Activated CD8-positive, alpha-beta memory T cell treated with anti-CD3 and anti-CD28 coated beads, Interleukin-2, amount 50 U/mL, for 24 hours (primary cell): ENCODE results near the gene LENG1.
"Not testable (repeated sequence)": the region's sequence is repeated elsewhere in the genome, so short reads cannot be mapped to it uniquely, and the experiment has no call there.

ENCODE experiments used
- DNase-seq: peaks from one replicate; pipeline ENCODE4 v3.0.0-alpha.2; 2020; ENCODE audit errors: extremely low read depth

The LENG1 gene

DNA sequence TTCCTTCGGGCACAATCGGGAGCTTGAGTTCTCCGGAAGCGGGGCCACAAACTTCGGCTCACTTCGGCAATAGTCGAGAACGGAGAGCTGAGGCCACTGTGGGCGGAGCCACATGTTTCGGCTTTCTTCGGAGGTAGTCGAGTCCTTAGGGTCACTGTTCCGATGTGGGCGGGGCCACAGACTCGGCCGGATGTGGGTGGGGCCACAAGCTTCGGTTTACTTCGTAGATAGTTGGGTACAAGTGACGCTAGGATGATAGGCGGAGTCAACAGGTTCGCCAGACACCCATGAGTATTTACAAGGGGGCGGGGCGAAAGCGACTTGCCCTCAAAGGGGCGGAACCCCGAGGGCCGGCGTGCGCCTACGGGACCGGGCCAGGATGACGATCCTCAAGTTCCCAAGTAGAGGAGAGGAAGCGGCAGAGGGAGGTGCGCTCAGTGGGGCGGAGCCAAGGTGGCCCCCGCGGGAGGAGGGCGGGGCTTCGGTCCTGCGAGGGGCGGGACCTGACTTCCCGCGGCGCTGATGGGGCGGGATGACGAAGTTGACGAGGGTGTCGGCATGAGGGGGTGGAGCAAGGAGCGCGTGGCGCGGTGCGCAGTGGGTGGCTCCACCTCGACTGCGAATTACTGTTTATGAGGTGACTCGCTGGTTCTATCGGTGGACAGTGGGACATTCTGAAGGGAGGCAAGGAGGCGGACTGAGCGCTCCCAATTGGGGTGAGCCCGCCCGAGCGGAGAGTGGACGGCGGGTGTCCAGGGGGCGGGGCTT lies 30.4 kb upstream of the LENG1 start:
- peak; percentile 100 for DNase-seq

GRCh38 chr19:54189145-54189734 lies 29.7 kb upstream of the LENG1 start, which contains the start of gene MBOAT7:
MBOAT7 (minus strand) TSS chr19:54189580; CDS start chr19:54188508, 1,072 bp downstream.
- no peak for DNase-seq

DNA sequence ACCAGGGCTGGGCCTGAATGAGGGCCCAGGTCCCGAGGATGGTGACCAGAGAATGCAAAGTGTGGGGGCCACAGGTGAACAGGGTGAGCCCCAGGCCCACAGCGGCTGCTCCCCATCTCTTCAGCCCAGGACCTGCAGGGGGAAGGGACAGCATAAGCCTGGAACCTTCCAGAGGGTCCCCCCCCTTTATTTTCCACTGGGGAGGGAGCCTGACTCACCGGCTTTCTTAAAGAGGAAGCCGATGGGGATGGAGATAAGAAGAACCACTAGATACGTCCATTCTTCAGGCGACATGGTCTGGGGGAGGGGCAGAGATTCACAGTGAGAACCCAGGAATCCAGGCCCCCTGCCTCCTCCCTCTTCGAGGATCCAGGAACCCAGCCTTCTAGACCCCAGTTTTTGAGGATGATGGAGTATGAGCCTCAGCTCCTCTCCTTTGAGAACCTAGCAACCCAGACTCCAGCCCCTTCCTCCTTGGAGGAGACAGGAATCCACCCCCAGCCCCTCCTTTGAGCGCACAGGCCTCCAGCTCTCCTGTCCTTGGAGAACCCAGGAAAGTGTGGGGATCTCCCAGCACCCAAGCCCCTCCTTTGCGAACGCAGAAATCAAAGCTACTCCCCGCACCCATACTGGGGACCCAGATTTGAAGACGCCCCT lies 28.8 kb upstream of the LENG1 start:
- DNase-seq = no peak

DNA sequence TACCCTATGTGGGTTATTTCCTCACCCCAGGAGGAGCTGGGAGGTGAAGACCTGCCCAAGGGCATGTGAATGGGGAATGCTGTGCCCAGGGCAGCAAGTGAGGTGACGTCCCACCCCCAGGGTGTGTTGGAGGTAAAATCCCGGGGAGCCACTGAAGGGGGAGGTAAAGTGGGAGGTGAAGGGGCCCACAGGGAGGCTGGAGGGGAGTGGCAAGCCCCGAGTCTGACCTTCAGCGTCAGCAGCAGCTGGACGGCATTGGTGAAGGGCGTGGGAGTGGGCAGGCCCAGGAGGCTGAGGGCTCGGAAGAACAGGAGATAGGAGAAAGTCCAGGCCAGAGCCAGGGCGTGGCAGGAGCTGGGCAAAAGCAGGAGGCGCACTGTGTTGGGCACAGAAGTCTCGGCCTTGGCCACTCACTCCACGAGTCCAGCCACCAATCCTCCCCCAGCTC lies 27.4 kb upstream of the LENG1 start:
- no peak for DNase-seq

DNA sequence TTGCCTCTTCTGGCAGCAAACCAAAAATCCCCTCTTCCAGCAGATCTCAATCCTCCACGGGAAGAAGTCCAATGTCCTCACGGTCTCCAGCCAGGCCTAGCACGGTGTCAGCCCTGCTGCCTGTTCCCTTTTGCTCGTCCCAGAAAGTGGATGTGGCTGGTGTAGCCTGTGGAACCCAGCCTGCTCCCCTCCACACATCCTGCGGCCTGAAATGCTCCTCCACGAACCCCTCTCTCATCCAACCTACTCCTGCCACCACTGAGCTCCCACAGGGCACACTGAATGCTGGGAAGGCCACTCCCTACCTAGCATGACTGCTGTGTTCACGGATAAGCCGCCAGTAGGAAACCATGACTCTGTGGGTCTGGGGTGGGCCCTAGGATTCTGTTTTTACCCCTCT lies 26.8 kb upstream of the LENG1 start:
- DNase-seq = no peak

DNA sequence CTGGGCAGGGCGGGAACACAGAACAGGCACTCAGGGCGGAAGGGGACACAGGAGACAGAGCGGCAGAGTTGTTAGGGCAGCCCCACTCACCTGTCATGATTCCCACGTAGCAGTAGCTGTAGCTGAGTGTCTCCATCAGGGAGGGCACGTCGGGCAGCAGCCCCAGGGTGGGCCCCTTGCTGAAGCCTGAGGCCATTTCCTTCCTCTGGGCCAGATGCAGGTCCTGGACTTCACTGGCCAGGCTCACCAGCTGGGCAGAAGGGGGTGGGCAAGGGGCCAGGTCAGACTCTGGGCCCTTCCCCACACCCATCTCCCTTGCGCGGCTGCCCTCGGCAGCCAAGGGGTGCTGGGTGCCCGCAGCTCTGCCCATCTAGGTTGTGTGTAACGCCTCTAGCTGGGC lies 23.9 kb upstream of the LENG1 start:
- no peak for DNase-seq

- DNase-seq = not testable (repeated sequence)
Measured at GRCh38 chr19:54181894-54182293, 22.4 kb upstream of the LENG1 start.

DNA sequence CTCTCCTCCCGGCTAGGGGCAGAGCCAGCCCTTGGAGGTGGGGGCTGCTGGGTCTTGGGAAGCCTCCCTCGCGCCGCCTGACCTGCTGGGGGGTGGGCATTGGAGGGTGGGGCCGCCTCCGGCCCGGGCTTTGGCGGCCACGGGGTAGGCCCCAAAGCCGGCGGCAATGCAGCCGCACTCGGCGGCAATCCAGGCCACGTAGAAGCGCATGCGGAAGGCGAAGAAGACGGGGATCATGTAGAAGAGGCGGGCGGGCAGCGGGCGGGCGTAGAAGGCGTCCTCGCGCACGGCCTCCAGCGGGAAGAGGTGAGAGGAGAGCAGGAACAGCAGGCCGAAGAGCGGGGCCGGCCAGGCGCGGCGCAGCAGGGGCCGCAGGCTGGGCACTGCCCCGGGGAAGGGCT lies 21.2 kb upstream of the LENG1 start:
- no peak for DNase-seq

- DNase-seq = no peak
Measured at GRCh38 chr19:54179921-54180461, 20.5 kb upstream of the LENG1 start.

DNA sequence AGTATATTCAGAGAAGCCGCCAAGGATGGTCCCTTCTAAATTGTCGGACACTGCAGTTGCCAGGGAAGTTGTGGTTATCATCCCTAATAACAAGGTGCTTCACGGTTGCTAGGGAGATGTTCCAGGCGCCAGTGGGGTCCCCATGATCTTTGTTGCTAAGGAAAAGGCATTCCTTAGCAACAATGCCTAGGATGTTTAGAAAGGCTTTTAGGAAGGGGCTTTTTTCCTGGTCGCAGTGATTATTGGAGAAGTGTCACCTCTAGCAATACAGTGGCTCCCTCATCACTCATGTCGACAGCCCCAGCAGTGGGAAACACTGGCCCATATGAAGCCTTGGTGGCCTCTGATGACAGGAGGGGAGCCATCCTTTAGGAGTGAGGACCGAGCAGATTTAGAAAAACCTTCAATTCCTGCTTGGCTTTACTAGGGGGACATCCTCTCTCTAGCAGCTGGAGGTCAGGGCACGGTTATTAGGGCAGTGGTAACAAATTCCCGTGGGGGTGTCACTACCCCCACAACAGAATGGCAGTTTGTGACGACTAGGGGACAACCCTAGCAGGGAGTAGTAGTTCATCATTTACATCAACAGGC lies 19.8 kb upstream of the LENG1 start:
- no peak for DNase-seq

DNA sequence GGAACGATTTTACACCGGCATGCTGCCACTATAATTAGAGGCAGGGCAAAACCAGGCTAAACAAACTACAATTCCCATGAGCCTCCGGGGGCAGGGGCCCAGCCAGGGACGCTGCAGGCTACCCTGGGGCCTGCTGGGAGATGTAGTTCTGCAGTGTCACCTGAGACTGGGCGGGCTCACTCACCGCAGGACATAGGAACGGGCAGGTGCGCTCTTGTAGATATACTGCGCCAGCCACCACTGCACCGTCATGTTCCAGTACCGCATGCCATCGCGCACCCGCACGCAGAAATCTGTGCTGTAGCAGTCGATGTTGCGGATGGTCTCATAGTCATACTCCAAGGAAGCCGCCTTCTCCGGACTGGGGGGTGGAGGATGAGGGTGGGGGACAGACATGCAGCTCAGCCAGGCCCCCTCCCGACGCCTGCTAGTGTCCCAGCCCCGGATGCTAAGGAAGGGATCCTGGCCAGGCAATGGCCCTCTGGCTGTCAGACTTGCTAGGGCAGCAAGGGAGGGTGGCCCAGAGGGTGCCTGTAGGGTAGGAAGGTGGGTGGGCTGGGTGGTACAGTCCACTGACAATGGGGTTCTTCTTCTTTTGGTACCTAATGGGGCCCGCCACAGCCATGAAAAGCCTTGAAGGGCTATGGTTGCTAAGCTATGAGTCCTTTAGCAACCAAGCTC lies 19.2 kb upstream of the LENG1 start:
- no peak for DNase-seq

GRCh38 chr19:54173951-54174834 lies 14.7 kb upstream of the LENG1 start:
- DNase-seq = no peak

DNA sequence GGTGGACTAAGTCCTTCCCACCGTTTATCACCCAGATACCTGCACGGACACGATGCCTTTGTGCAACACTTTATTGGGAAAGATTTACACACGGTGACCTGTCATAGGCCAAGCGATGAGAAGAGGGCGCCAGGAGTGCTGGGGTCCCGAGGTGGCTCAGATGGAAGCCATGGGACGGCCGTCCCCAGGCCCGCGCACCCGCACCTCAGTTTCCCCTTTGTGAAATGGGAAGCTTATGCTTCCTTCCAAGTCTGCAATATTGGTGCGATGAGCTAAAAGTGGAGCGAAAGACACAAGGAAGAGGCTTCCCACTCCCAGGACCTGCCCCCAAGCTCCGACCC lies 13.8 kb upstream of the LENG1 start:
- no peak for DNase-seq

DNA sequence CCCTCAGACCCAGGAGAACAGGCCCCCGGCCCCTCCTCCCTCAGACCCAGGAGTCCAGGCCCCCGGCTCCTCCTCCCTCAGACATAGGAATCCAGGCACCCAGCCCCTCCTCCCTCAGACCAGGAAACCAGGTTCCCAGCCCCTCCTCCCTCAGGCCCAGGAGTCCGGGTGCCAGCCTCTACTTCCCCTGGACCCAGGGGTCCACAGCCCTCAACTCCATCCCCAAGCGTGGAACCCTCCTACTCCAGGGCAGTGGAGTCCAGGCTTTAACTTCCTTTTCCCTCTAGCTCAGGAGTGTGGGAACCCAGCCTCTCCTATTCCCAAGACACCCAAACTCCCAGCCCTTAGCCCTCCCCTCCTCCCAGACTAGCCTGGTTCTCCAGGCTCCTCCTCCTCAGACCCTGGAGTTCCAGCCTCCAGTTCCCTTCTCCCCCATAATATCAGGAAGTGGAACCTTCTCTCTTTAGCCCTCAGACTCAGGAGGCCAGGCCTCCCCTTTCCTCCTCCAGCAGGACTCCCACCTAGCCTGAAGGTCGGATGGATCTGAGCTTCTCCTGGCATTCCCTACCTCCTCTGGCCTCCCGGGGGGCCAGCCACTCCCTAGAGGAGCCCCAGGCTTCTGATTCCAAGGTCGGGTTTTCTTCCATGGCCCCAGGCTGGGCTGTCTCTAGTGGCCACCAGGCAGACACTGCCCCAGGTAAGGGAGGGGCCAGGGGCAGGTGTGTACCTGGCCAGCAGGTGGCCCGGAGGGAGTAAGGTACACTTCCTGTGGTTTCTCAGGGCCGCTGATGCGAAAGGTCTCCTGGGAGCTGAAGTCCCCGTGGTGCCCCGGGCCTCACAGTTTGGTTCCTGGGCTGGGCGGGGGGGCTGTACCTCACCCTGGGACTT lies 13.2 kb upstream of the LENG1 start, which contains the start of gene TMC4:
Gene TMC4 (minus strand): TSS at position 690 of the 888 bp plus-strand sequence. CDS start 43 bp downstream, at position 647.
- no peak for DNase-seq

- not testable (repeated sequence) for DNase-seq
Measured at GRCh38 chr19:54171736-54172431, 12.4 kb upstream of the LENG1 start.

- no peak for DNase-seq
Measured at GRCh38 chr19:54169149-54169740, 9.7 kb upstream of the LENG1 start.

GRCh38 chr19:54168174-54168917 lies 8.8 kb upstream of the LENG1 start:
- DNase-seq = peak; percentile 80

- DNase-seq = no peak
Measured at GRCh38 chr19:54165222-54165621, 5.7 kb upstream of the LENG1 start.
